WTC11 (cell line): ENCODE results near the gene ACHE. TPM values are rescaled to one million over a fixed set of nuclear protein-coding genes. Genes with fewer than 3 reads are reported as not detected.
A peak's percentile ranks its signal among the peaks of the same experiment; 100 is the strongest.
"Not testable (repeated sequence)": the region's sequence is repeated elsewhere in the genome, so short reads cannot be mapped to it uniquely, and the experiment has no call there.

ENCODE experiments used
- ATAC-seq: fragments of 200-7000 bp; cut with Tn5 transposase; 2 replicates; pipeline ENCODE4 v1.10.0; 2021; ENCODE audit warnings: mild to moderate bottlenecking, moderate library complexity
- CTCF ChIA-PET: fragments of 300-600 bp; sonication (Branson Sonifier 250); formaldehyde crosslinking; loops from one replicate; lab custom pipeline; 2021; ENCODE audit warnings: antibody characterized with exemption; lab: Charles Lee
- POLR2A ChIA-PET: fragments of 350-600 bp; sonication (Branson Sonifier 250); formaldehyde crosslinking; loops from one replicate; lab custom pipeline; 2021; ENCODE audit warnings: antibody characterized with exemption; lab: Charles Lee
- DNase-seq: peaks from one replicate; pipeline ENCODE4 v3.0.0; 2021; ENCODE audit warnings: low spot score
- H3K27ac Mint-ChIP-seq: 2 replicates; pipeline ENCODE4 v1.8.0; 2021; ENCODE audit warnings: mixed read lengths
- H3K27me3 Mint-ChIP-seq: 2 replicates; pipeline ENCODE4 v1.8.0; 2021; ENCODE audit warnings: low read depth, mild to moderate bottlenecking, moderate library complexity, mixed read lengths
- H3K36me3 Mint-ChIP-seq: 2 replicates; pipeline ENCODE4 v1.8.0; 2021; ENCODE audit warnings: mixed read lengths
- H3K4me1 Mint-ChIP-seq: 2 replicates; pipeline ENCODE4 v1.8.0; 2022; ENCODE audit warnings: mixed read lengths
- H3K4me3 Mint-ChIP-seq: 2 replicates; pipeline ENCODE4 v1.8.0; 2021; ENCODE audit warnings: mild to moderate bottlenecking, moderate library complexity, mixed read lengths
- H3K9me3 Mint-ChIP-seq: 2 replicates; pipeline ENCODE4 v1.8.0; 2021; ENCODE audit warnings: mixed read lengths
- E2F4 ChIP-seq: sonication (generic); formaldehyde crosslinking; IDR thresholded peaks from 2 replicates; pipeline ENCODE4 v1.8.1; 2022; ENCODE audit warnings: low read depth, mild to moderate bottlenecking, moderate library complexity, missing genetic modification reagents, borderline replicate concordance
- ESRRA ChIP-seq: sonication (generic); formaldehyde crosslinking; IDR thresholded peaks from 2 replicates; pipeline ENCODE4 v1.8.1; 2022; ENCODE audit warnings: mild to moderate bottlenecking, missing genetic modification reagents, borderline replicate concordance
- ETV6 ChIP-seq: sonication (generic); formaldehyde crosslinking; IDR thresholded peaks from 2 replicates; pipeline ENCODE4 v1.8.1; 2022; ENCODE audit warnings: mild to moderate bottlenecking, missing genetic modification reagents
- FOXJ3 ChIP-seq: sonication (generic); formaldehyde crosslinking; IDR thresholded peaks from 2 replicates; pipeline ENCODE4 v1.9.0; 2021; ENCODE audit warnings: missing genetic modification reagents, mild to moderate bottlenecking, borderline replicate concordance
- GTF2I ChIP-seq: fragments of 250-450 bp; sonication (Bioruptor Pico); conservative IDR thresholded peaks from 2 replicates; pipeline ENCODE4 v1.4.0; 2021; ENCODE audit warnings: mild to moderate bottlenecking
- IRF2 ChIP-seq: sonication (generic); formaldehyde crosslinking; IDR thresholded peaks from 2 replicates; pipeline ENCODE4 v1.8.0; 2022; ENCODE audit warnings: low read depth, missing genetic modification reagents, borderline replicate concordance
- JAZF1 ChIP-seq: fragments of 250-450 bp; sonication (Bioruptor Pico); IDR thresholded peaks from 2 replicates; pipeline ENCODE4 v1.9.0; 2021; ENCODE audit warnings: moderate library complexity, mild to moderate bottlenecking, inconsistent platforms
- JUN ChIP-seq: sonication (generic); formaldehyde crosslinking; IDR thresholded peaks from 2 replicates; pipeline ENCODE4 v1.8.0; 2023; ENCODE audit warnings: mild to moderate bottlenecking, missing genetic modification reagents
- OVOL2 ChIP-seq: fragments of 250-450 bp; sonication (Bioruptor Pico); IDR thresholded peaks from 2 replicates; pipeline ENCODE4 v1.9.0; 2021; ENCODE audit warnings: mild to moderate bottlenecking, borderline replicate concordance
- RELA ChIP-seq: sonication (generic); formaldehyde crosslinking; IDR thresholded peaks from 2 replicates; pipeline ENCODE4 v1.8.1; 2022; ENCODE audit warnings: missing genetic modification reagents, mild to moderate bottlenecking, borderline replicate concordance
- SMAD4 ChIP-seq: sonication (generic); formaldehyde crosslinking; IDR thresholded peaks from 2 replicates; pipeline ENCODE4 v1.8.0; 2022; ENCODE audit warnings: mild to moderate bottlenecking, missing genetic modification reagents
- STAT6 ChIP-seq: sonication (generic); formaldehyde crosslinking; conservative IDR thresholded peaks from 2 replicates; pipeline ENCODE4 v1.8.1; 2023; ENCODE audit warnings: mild to moderate bottlenecking, low read depth, missing genetic modification reagents, moderate library complexity
- TCF7 ChIP-seq: sonication (generic); formaldehyde crosslinking; IDR thresholded peaks from 2 replicates; pipeline ENCODE4 v1.8.0; 2022; ENCODE audit warnings: mild to moderate bottlenecking, low read depth, missing genetic modification reagents, moderate library complexity
- TP53 ChIP-seq: sonication (generic); formaldehyde crosslinking; IDR thresholded peaks from 2 replicates; pipeline ENCODE4 v1.8.1; 2023; ENCODE audit warnings: mild to moderate bottlenecking, missing genetic modification reagents
- USF2 ChIP-seq: sonication (generic); formaldehyde crosslinking; IDR thresholded peaks from 2 replicates; pipeline ENCODE4 v1.8.1; 2023; ENCODE audit warnings: mild to moderate bottlenecking, missing genetic modification reagents, moderate library complexity
- ZNF121 ChIP-seq: sonication (generic); formaldehyde crosslinking; IDR thresholded peaks from 2 replicates; pipeline ENCODE4 v1.8.0; 2023; ENCODE audit warnings: missing genetic modification reagents
- ZNF317 ChIP-seq: sonication (generic); formaldehyde crosslinking; IDR thresholded peaks from 2 replicates; pipeline ENCODE4 v1.8.1; 2023; ENCODE audit warnings: low read depth, mild to moderate bottlenecking, moderate library complexity, missing genetic modification reagents, borderline replicate concordance
- total RNA-seq: library from RNA; stranded (reverse); gene quantifications from 3 replicates; pipeline ENCODE4 v1.2.3, GENCODE V29; 2021
- TF ChIP-seq, protein P1 (sequence below): sonication (generic); formaldehyde crosslinking; IDR thresholded peaks from 2 replicates; pipeline ENCODE4 v1.8.0; 2022; ENCODE audit warnings: missing genetic modification reagents

ACHE gene
- total RNA-seq, 1 experiment from 2014 or later: 7.7 TPM

GRCh38 chr7:100856871-100857282 lies 38.8 kb downstream of the ACHE start (continued):
- TF ChIP-seq E2F4 (no peak), STAT6 (CRISPR knock-in tag) (no peak)

GRCh38 chr7:100855515-100855914 lies 40.2 kb downstream of the ACHE start:
- H3K9me3 Mint-ChIP-seq: no peaks in the 10 kb centered on the region
- ChIA-PET CTCF (no interaction called here), POLR2A (no interaction called here)
- DNase-seq: no peak
- H3K4me1 Mint-ChIP-seq: 0 out of 2 replicates have a peak, but pooled peaks cover 7% of the 10 kb centered on the region
- no peak for ATAC-seq
- peaks cover 10% of the 10 kb centered on the region; the same call in 1 of the 2 replicates for H3K36me3 Mint-ChIP-seq
- peak overlapping the region; percentile 57 for H3K27ac Mint-ChIP-seq
- TF ChIP-seq OVOL2: no peak
- TF ChIP-seq FOXJ3 (CRISPR knock-in tag): no peak
- no peak for TF ChIP-seq ZNF317 (CRISPR knock-in tag)
- TF ChIP-seq GTF2I (CRISPR knock-in tag): no peak
- no peak for TF ChIP-seq STAT6 (CRISPR knock-in tag)
- no peak for TF ChIP-seq SMAD4 (CRISPR knock-in tag)
- no peak for TF ChIP-seq ETV6 (CRISPR knock-in tag)
- H3K27me3 Mint-ChIP-seq: no peaks in the 10 kb centered on the region
- H3K4me3 Mint-ChIP-seq: no peak overlapping the region

DNA sequence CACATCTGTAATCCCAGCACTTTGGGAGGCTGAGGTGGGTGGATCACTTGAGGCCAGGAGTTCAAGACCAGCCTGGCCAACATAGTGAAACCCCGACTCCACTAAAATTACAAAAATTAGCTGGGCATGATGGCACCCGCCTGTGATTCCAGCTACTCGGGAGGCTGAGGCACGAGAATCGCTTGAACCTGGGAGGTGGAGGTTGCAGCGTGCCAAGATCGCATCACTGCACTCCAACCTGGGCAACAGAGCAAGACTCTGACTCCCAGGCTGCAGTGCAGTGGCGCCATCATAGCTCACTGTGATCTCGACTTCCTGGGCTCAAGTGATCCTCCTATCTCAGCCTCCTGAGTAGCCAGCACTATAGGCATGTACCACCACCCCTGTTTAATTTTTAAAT lies 40.8 kb downstream of the ACHE start:
- POLR2A ChIA-PET: interaction anchor here (1.5 kb wide), 1 partner anchor 27 kb away, joined by 3 read pairs; no protein-coding TSS in a partner anchor
- not testable (repeated sequence) for H3K27ac Mint-ChIP-seq

GRCh38 chr7:100854146-100854895 lies 41.4 kb downstream of the ACHE start:
- H3K4me1 Mint-ChIP-seq: 0 out of 2 replicates have a peak, but pooled peaks cover 7% of the 10 kb centered on the region
- POLR2A ChIA-PET: interaction anchor here (1.5 to 1.9 kb wide), 2 partner anchors 20 to 26 kb away, joined by 3 to 8 read pairs; partner anchors contain the start of gene SRRT

More for the DNA sequence above, 40.8 kb downstream of the ACHE start:
- not testable (repeated sequence) for H3K4me1 Mint-ChIP-seq, DNase-seq, ATAC-seq, H3K4me3 Mint-ChIP-seq, H3K36me3 Mint-ChIP-seq, H3K9me3 Mint-ChIP-seq, H3K27me3 Mint-ChIP-seq
- CTCF ChIA-PET: interaction anchor here (0.7 to 5.6 kb wide), 3 partner anchors 53 to 150 kb away, joined by 3 to 131 read pairs (median 53); partner anchors contain the start of gene POP7
- 0 out of 2 replicates have a peak, but pooled peaks have one; percentile 24 for TF ChIP-seq ZNF121 (CRISPR knock-in tag)

More at GRCh38 chr7:100854146-100854895, 41.4 kb downstream of the ACHE start:
- no peak for ATAC-seq
- no peaks in the 10 kb centered on the region for H3K9me3 Mint-ChIP-seq
- no peak overlapping the region for H3K27ac Mint-ChIP-seq
- H3K36me3 Mint-ChIP-seq: peaks cover 2% of the 10 kb centered on the region; the same call in 1 of the 2 replicates
- TF ChIP-seq JUN (no peak), USF2 (CRISPR knock-in tag) (no peak), IRF2 (CRISPR knock-in tag) (no peak), TP53 (no peak), ESRRA (CRISPR knock-in tag) (no peak), RELA (CRISPR knock-in tag) (no peak), JAZF1 (no peak), TCF7 (CRISPR knock-in tag) (no peak)
- TF ChIP-seq, protein P1, sequence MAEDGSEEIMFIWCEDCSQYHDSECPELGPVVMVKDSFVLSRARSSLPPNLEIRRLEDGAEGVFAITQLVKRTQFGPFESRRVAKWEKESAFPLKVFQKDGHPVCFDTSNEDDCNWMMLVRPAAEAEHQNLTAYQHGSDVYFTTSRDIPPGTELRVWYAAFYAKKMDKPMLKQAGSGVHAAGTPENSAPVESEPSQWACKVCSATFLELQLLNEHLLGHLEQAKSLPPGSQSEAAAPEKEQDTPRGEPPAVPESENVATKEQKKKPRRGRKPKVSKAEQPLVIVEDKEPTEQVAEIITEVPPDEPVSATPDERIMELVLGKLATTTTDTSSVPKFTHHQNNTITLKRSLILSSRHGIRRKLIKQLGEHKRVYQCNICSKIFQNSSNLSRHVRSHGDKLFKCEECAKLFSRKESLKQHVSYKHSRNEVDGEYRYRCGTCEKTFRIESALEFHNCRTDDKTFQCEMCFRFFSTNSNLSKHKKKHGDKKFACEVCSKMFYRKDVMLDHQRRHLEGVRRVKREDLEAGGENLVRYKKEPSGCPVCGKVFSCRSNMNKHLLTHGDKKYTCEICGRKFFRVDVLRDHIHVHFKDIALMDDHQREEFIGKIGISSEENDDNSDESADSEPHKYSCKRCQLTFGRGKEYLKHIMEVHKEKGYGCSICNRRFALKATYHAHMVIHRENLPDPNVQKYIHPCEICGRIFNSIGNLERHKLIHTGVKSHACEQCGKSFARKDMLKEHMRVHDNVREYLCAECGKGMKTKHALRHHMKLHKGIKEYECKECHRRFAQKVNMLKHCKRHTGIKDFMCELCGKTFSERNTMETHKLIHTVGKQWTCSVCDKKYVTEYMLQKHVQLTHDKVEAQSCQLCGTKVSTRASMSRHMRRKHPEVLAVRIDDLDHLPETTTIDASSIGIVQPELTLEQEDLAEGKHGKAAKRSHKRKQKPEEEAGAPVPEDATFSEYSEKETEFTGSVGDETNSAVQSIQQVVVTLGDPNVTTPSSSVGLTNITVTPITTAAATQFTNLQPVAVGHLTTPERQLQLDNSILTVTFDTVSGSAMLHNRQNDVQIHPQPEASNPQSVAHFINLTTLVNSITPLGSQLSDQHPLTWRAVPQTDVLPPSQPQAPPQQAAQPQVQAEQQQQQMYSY (CRISPR knock-in tag): no peak
- H3K27me3 Mint-ChIP-seq: no peaks in the 10 kb centered on the region
- CTCF ChIA-PET: interaction anchor here (0.7 to 5.6 kb wide), 5 partner anchors 21 to 149 kb away, joined by 3 to 131 read pairs (median 4); partner anchors contain the start of genes POP7 and SRRT
- DNase-seq: no peak
- H3K4me3 Mint-ChIP-seq: no peak overlapping the region
